ENCODE data around the gene MACROD2.

DNA sequence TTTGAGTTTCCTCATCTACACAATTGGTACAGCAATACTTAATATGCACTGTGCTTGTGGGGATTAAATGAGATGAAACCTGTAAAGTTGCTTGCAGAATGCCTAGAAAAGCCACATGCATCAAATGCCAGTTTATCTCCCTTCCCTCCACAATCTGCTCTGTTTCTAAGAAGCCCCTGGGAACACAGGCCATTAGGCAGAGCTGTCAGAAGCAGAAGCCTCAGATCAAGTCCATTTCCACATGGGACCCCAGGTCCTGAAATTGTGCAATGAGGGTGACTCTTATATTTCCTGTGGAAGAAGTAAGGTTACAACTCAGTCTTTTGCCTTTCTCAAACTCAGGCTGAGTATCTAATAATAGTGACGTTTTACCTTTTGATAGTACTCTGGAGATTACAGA lies 1840.5 kb downstream of the MACROD2 start:
- no peak for TF ChIP-seq POLR2A (IDR thresholded peaks at IDR 0.05; ENCODE audit: low read depth, low read length)
- TF ChIP-seq, protein P1, sequence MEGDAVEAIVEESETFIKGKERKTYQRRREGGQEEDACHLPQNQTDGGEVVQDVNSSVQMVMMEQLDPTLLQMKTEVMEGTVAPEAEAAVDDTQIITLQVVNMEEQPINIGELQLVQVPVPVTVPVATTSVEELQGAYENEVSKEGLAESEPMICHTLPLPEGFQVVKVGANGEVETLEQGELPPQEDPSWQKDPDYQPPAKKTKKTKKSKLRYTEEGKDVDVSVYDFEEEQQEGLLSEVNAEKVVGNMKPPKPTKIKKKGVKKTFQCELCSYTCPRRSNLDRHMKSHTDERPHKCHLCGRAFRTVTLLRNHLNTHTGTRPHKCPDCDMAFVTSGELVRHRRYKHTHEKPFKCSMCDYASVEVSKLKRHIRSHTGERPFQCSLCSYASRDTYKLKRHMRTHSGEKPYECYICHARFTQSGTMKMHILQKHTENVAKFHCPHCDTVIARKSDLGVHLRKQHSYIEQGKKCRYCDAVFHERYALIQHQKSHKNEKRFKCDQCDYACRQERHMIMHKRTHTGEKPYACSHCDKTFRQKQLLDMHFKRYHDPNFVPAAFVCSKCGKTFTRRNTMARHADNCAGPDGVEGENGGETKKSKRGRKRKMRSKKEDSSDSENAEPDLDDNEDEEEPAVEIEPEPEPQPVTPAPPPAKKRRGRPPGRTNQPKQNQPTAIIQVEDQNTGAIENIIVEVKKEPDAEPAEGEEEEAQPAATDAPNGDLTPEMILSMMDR (conservative IDR thresholded peaks at IDR 0.05; ENCODE audit: low read depth, low read length): no peak
- TF ChIP-seq CEBPB (IDR thresholded peaks at IDR 0.05; ENCODE audit: low read depth, low read length): no peak
- TF ChIP-seq MAFK (IDR thresholded peaks at IDR 0.05; ENCODE audit: low read depth, low read length): no peak
- TF ChIP-seq, protein P2, sequence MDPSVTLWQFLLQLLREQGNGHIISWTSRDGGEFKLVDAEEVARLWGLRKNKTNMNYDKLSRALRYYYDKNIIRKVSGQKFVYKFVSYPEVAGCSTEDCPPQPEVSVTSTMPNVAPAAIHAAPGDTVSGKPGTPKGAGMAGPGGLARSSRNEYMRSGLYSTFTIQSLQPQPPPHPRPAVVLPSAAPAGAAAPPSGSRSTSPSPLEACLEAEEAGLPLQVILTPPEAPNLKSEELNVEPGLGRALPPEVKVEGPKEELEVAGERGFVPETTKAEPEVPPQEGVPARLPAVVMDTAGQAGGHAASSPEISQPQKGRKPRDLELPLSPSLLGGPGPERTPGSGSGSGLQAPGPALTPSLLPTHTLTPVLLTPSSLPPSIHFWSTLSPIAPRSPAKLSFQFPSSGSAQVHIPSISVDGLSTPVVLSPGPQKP (IDR thresholded peaks at IDR 0.05; ENCODE audit: borderline replicate concordance, low read depth, low read length): no peak
- TF ChIP-seq, protein P3, sequence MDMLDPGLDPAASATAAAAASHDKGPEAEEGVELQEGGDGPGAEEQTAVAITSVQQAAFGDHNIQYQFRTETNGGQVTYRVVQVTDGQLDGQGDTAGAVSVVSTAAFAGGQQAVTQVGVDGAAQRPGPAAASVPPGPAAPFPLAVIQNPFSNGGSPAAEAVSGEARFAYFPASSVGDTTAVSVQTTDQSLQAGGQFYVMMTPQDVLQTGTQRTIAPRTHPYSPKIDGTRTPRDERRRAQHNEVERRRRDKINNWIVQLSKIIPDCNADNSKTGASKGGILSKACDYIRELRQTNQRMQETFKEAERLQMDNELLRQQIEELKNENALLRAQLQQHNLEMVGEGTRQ (IDR thresholded peaks at IDR 0.05; ENCODE audit: low read depth, low read length): no peak
- no peak for TF ChIP-seq RAD21 (IDR thresholded peaks at IDR 0.05; ENCODE audit: low read length)
- TF ChIP-seq CHD1 (IDR thresholded peaks at IDR 0.05; ENCODE audit: low read depth, low read length): no peak
- no peak for TF ChIP-seq SMC3 (IDR thresholded peaks at IDR 0.05; ENCODE audit: low read depth, low read length)
- no peak for TF ChIP-seq MAZ (IDR thresholded peaks at IDR 0.05; ENCODE audit: borderline replicate concordance, low read depth, low read length)
- no peak for TF ChIP-seq MXI1 (IDR thresholded peaks at IDR 0.05; ENCODE audit: borderline replicate concordance, low read depth, low read length)
- TF ChIP-seq FOS (IDR thresholded peaks at IDR 0.05; ENCODE audit: low read depth, low read length): no peak
- no peak for TF ChIP-seq RFX5 (IDR thresholded peaks at IDR 0.05; ENCODE audit: low read depth, low read length)

Data from IMR-90 (cell line).